NCI-H2107 treated with DMSO at 0.1 percent for 48 hours (cell line): ENCODE data around the gene NFATC2.

Source experiments
- DNase-seq: peaks from one replicate; lab custom pipeline; 2025; ENCODE audit not compliant: unreplicated experiment; lab: John Stamatoyannopoulos, UW

Gene NFATC2

GRCh38 chr20:51339721-51340450, 202.6 kb downstream of the NFATC2 start:
- no peak for DNase-seq

- no peak for DNase-seq
These were observed 203.7 kb downstream of the NFATC2 start for GRCh38 chr20:51338692-51339440.

- DNase-seq: no peak
These were observed 205.3 kb downstream of the NFATC2 start for GRCh38 chr20:51337126-51337805.
